ENCODE results near the gene PLLP. TPM values are rescaled to one million over a fixed set of nuclear protein-coding genes. Genes with fewer than 3 reads are reported as not detected.
"Not testable (repeated sequence)": the region's sequence is repeated elsewhere in the genome, so short reads cannot be mapped to it uniquely, and the experiment has no call there.

Gene PLLP
- total RNA-seq, 1 donor from 2014 or later = 0.21 TPM

DNA sequence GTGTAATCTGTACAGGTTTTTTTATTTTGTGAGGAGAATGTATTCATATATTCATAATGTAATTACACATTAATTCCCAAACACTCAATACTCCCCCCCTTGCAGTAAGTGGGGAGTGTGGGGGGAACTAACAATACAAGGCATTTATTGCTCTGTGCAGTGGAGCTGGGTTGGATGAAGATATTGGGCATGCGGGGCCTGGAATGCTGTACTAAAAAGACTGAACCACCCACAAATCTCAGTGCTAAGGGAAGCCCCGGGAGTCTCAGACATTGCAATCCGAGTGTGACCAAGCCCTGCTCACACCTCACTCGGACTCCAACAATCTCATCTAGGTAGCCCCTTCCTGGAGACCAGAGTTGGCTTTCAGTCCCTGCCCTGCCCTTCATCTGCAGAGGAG is 6.0 kb downstream of the PLLP start:
- no peaks in the 10 kb centered on the region for H3K27me3 ChIP-seq
- H3K27ac ChIP-seq = no peak overlapping the region
- intact Hi-C loops (cut with DNase I) = no loop called here
- no peaks in the 10 kb centered on the region for H3K36me3 ChIP-seq
- H3K4me3 ChIP-seq = no peak overlapping the region
- DNase-seq (ENCODE audit: low spot score in 2 of 2) = no peak
- TF ChIP-seq, protein P1, sequence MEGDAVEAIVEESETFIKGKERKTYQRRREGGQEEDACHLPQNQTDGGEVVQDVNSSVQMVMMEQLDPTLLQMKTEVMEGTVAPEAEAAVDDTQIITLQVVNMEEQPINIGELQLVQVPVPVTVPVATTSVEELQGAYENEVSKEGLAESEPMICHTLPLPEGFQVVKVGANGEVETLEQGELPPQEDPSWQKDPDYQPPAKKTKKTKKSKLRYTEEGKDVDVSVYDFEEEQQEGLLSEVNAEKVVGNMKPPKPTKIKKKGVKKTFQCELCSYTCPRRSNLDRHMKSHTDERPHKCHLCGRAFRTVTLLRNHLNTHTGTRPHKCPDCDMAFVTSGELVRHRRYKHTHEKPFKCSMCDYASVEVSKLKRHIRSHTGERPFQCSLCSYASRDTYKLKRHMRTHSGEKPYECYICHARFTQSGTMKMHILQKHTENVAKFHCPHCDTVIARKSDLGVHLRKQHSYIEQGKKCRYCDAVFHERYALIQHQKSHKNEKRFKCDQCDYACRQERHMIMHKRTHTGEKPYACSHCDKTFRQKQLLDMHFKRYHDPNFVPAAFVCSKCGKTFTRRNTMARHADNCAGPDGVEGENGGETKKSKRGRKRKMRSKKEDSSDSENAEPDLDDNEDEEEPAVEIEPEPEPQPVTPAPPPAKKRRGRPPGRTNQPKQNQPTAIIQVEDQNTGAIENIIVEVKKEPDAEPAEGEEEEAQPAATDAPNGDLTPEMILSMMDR (IDR thresholded peaks at IDR 0.05) = no peak
- H3K4me1 ChIP-seq = no peaks in the 10 kb centered on the region
- H3K9me3 ChIP-seq = no peaks in the 10 kb centered on the region

DNA sequence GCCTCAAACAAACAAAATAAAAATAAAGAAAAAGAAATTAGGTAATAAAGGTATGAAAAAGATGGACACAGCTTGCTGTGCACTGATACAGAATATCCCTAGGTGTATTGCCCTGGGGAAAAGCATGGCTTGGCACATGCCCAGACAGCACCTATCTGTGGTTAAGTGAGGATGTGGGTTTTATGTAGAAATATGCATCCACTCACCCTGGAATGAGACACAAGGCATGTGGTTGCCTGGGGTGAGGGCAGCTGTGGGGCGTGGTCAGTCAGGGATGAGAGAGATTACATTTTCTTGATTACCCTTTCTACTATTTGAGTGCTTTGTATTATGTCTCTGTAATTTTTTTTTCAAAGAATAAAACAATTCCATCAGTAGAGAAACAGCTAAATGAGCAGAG is 6.9 kb downstream of the PLLP start:
- Histone ChIP-seq H3K27me3 (no peaks in the 10 kb centered on the region), H3K27ac (no peak overlapping the region), H3K9me3 (no peaks in the 10 kb centered on the region), H3K36me3 (no peaks in the 10 kb centered on the region), H3K4me3 (no peak overlapping the region), H3K4me1 (no peaks in the 10 kb centered on the region)
- TF ChIP-seq, protein P1 (IDR thresholded peaks at IDR 0.05) = no peak
- no peak for DNase-seq (ENCODE audit: low spot score in 2 of 2)
- intact Hi-C loops (cut with DNase I) = no loop called here

DNA sequence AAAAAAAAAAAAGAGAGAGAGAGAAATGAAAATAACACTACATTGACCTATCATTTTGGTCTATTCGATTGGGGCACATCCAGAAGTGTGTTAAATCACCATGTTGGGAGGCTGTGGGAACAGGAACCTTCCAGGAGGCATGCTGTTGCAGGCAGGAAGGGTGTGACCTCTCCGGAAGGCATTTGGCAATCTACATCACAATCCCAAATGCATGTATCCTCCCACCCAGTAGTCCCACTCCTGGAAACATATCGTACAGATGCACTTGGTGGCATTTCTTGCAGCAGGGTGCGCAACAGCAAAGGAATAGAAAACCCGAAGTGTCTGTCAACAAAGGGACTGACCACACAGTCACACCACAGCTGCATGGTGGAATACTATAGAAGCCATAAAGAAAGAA is 7.9 kb downstream of the PLLP start:
- no peaks in the 10 kb centered on the region for H3K36me3 ChIP-seq
- intact Hi-C loops (cut with DNase I) = no loop called here
- H3K4me3 ChIP-seq = no peak overlapping the region
- no peaks in the 10 kb centered on the region for H3K9me3 ChIP-seq
- TF ChIP-seq, protein P1 (IDR thresholded peaks at IDR 0.05) = no peak
- H3K4me1 ChIP-seq = no peaks in the 10 kb centered on the region
- H3K27ac ChIP-seq = no peak overlapping the region
- no peaks in the 10 kb centered on the region for H3K27me3 ChIP-seq
- no peak for DNase-seq (ENCODE audit: low spot score in 2 of 2)

DNA sequence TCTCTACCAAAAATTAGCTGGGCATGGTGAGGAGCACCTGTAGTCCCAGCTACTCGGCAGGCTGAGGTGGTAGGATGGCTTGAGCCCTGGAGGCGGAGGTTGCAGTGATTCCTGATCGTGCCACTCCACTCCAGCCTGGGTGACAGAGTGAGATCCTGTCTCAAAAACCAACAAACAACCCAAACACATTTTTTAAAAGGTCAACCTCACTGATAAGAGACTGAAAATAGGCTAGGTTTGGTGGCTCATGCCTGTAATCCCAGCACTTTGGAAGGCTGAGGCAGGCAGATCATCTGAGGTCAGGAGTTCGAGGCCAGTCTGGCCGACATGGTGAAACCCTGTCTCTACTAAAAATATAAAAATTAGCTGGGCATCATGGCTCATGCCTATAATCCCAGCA is 8.5 kb downstream of the PLLP start:
- H3K36me3 ChIP-seq; H3K4me1 ChIP-seq; H3K4me3 ChIP-seq; DNase-seq (ENCODE audit: low spot score in 2 of 2); H3K27me3 ChIP-seq; H3K27ac ChIP-seq; intact Hi-C loops (cut with DNase I); H3K9me3 ChIP-seq: not testable (repeated sequence)

DNA sequence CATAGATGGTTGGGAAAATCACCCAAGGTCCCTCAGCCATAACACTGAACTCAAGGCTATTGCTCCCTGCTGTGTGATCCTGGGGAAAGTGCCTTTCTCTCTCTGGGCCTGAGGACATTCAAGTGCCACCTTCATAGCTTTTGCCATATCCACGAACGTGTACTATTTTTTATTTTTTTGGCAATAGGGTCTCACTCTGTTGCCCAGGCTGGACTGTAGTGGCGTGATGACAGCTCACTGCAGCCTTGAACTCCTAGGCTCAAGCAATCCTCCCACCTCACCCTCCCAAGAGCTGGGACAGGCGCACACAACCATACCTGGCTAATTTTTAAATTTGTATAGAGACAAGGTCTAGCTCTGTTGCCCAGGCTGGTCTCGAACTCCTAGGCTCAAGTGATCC is 10.6 kb downstream of the PLLP start:
- DNase-seq (ENCODE audit: low spot score in 2 of 2) = no peak
- intact Hi-C loops (cut with DNase I) = no loop called here
- no peaks in the 10 kb centered on the region for H3K4me1 ChIP-seq
- TF ChIP-seq, protein P1 (IDR thresholded peaks at IDR 0.05) = no peak
- no peaks in the 10 kb centered on the region for H3K27me3 ChIP-seq
- H3K9me3 ChIP-seq = no peaks in the 10 kb centered on the region
- no peak overlapping the region for H3K4me3 ChIP-seq
- H3K36me3 ChIP-seq = no peaks in the 10 kb centered on the region
- no peak overlapping the region for H3K27ac ChIP-seq

DNA sequence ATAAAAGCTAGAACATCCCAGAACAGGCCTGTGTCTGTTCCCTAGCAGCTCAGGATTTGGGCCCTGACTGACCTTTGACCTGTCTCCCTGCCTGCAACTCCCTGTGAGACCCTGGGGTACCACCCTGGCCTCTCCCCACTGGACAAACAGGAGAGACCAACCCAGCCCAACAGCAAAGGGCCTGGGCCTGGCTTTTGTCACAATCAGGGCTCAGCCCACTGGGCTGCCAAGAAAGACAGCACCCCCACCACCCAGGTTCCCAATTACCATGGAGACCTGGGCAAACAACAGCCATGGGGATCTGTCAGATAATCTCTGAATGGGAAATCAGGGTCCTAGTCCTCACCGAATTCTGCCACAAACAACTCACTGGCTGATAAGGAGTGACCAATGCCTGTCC is 11.1 kb downstream of the PLLP start:
- no peaks in the 10 kb centered on the region for H3K36me3 ChIP-seq
- no peak overlapping the region for H3K4me3 ChIP-seq
- intact Hi-C loops (cut with DNase I) = no loop called here
- DNase-seq (ENCODE audit: low spot score in 2 of 2) = no peak
- TF ChIP-seq, protein P1 (IDR thresholded peaks at IDR 0.05) = no peak
- no peaks in the 10 kb centered on the region for H3K27me3 ChIP-seq
- H3K4me1 ChIP-seq = no peaks in the 10 kb centered on the region
- no peak overlapping the region for H3K27ac ChIP-seq
- H3K9me3 ChIP-seq = no peaks in the 10 kb centered on the region

All from ascending aorta (tissue), 2 donors.